NCI-H510A treated with DMSO at 0.1 percent for 48 hours (cell line): ENCODE measurements around the gene CDK5R2.

Experiments
- DNase-seq: peaks from one replicate; lab custom pipeline; 2025; lab: John Stamatoyannopoulos, UW

The CDK5R2 gene

DNA sequence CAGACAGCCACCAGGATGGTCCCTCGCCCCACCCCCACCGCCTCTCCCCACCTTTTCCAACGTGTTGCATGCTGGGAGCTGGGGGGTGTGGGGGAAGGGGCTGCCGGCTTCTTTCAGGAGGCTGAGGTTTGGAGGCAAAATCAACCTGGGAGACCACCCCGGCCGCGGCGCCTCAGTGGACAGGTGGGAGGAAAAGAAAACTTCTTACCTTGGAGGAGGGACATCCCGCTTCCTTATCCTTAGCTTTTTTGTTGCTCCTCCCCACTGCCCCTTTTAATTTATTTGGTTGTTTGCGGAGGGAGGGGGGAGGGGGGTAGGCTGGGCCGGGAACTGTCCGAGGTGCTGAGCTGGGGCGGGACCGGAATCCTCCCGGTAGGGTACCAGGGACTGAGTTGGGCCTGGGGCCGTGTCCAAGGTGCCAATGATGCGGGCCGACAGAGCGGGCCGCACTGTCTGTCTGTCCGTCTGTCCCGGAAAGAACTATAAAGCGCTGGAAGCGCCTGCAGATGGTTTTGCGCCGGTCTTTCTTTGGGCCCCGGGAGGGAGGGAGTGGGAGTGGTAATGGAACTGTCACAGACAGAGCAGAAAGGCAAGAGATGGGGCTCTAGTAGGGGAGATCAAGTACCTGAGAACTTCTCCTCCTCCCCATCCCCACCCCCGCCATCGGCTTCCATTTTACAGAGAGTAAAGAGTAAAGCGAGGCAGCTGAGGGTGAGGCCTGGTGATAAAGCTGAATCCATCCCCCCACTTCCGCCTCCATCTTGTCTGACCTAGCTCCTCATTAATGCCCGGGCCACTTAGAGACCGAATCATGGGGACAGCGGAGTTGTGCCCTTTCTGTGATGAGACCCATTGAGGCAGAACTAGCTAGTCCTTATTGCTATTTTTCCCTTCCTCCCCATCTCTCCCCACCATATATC lies 2.4 kb downstream of the CDK5R2 start:
- DNase-seq, result peak; percentile 71

DNA sequence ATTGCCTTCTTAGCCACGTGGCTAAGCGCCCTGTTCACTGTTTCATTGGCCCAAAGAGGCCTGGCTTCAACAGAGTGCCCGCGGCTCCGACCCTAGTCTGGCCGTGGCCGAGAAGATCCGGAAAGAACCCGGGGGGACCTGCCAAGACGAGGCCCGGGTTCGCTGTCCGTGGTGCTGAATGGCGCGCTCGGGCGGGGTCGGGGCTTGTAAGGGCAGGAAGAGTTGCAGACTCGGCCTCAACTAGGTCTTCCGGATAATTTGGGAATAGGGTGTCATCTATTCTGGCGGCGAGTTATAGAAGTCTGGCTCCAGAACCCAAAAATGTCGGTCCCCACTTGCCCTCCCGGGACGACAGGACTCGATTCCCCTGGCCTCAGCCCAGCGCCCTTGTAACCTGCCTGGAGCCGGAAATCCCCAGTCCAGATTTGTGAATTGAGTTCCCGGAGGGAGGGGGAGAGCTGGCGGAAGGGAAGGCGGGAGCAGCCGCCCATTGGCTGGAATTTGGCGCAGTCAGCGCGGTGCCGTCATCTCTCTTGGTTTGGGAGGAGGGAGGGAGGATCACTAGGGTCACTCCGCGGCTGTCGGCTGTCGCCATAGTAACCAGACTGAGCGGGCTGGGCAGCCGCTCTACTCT lies 3.5 kb downstream of the CDK5R2 start:
- peak; percentile 98 for DNase-seq

DNA sequence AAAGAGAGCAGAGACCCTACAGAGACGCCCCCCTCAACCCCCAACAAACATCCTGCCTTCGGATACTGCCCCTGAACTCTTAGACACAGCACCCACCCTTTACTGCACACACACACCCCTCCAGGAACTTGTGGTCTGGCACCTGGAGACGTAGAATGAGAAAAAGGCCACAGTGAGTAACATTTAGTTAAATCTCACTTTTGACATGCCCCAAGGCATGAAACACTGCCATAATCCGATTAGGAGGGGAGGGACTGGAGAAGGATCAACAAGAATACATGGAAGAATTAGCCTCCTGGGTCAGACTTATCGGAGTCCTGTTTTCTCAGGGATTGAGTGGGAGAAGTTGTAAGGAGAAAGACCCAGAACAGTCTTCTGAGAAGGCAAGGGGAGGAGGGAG lies 4.1 kb downstream of the CDK5R2 start:
- no peak for DNase-seq

DNA sequence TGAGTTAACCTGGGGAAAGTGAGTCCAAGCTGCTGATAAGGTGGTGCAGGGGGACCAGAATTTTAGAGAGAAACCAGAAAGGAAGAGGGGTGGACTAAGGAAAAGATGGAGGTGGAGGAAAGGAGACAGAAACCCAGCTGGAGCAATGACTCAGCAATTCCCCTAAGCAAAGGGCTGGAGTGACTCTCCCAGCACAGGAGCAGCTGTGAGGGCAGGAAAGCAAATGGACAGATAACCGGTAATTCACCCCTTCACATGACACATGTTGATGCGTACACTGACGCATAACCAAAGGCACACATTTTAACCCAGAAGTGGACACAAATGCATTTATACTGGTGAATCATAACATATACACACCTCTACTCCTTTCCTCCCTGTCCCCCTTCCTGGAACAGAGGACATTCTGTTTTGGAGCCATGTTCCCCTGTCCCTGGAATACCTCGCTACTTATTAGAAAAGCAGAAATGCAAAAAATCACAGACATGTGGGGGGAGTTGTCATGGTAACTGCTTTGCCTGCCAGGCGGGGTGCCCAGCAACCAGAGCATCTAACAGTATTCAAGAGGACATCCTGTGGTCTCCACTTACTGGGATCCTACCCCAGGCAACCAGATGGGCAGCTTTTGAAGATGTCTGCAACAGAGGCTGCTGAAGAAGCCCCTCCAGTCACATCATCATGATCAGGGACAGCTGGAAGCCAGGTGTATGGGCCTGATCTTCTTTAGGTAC lies 4.7 kb downstream of the CDK5R2 start:
- peak; percentile 65 for DNase-seq

DNA sequence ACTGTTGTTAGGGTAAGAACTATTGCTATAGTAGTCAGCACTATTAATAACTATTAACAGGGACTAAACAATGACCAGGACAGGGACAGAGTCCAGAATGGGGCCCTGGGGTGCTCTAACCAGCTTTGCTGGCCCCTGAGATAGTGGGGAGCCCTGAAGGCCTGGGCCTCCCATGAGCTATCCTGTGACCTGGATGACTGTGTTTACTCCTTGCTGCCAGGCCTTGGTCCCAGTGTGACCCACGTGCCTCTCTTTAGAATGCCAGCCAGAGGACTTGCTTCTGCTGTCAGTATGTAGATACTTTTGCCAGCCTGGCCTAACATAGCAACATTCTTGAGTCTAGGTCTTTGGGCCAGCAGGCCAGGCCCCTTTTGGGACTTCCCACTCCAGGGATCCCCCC lies 11.4 kb downstream of the CDK5R2 start:
- DNase-seq, result no peak

GRCh38 chr2:218975060-218975777 lies 15.8 kb downstream of the CDK5R2 start:
- no peak for DNase-seq

DNA sequence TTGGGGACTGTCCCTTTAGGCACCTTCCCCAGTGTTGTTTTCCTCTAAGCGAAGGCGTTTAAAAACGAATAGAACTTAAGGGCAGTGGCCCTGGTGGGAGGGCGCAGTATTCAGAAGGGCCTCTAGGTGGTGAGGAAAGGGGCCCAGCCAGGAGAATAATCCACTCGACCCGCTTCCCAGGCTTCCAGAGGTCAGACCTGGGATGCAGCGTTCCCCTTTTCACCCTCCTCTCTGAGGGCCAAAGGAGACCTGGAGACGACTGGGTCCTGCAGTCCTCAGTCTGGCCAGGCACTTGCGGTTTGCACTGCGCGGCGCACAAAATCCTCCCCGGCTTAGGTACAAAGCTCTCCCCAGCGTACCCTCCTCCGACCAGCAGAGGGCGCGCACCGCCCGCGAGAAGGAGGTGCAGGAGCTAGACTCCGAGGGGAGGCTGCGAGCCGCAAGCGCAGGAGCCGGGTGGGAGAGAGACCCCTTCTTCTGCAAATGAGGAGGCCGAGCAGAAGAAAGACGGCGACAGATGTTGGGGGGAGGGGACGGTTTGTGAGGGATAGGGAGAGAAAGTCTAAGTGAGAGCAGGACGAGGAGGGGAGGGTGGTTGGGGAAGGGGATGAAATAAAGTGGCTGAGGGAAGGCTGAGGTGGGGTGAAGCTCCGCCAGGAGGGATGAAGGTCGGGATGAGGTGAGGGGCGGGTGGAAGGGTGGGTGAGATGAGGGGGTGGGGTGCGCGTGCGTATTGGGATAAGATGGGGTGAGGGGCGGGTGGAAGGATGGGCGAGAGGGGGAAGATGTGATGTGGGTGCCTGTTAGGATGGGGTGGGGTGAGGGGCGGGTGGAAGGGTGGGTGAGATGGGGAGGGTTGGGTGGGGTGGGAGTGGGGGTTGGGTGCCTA lies 20.6 kb downstream of the CDK5R2 start:
- peak; percentile 89 for DNase-seq

DNA sequence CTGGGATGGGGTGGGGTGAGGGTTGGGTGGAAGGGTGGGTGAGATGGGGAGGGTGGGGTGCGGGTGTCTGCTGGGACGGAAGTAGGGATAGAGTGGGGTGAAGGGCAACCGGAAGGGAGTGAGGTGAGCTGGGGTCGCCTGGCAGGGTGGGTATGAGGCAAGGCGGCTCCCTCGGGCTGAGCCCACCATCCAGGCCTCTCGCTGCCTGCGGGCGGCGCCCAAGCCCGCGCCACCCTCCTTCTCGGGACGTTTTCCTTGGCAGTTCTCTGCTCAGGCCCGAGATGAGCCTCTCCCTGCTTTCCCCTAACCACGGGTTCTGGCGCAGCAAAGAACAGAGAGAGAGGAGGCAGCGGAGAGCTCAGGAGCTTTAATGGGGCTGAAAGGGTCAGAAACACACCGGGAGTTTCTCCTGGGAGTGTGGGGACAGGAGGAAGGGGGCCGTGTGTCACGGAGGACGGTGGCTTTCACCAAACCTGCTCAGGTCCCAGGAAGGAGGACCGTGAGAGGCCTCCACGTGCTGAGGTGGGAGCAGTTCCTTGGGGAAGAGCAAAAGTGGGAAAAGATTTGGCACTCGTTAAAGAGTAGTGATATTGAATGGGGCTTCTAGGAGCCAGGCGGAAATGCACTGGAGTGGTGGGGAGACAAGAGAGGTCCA lies 21.4 kb downstream of the CDK5R2 start:
- no peak for DNase-seq

DNA sequence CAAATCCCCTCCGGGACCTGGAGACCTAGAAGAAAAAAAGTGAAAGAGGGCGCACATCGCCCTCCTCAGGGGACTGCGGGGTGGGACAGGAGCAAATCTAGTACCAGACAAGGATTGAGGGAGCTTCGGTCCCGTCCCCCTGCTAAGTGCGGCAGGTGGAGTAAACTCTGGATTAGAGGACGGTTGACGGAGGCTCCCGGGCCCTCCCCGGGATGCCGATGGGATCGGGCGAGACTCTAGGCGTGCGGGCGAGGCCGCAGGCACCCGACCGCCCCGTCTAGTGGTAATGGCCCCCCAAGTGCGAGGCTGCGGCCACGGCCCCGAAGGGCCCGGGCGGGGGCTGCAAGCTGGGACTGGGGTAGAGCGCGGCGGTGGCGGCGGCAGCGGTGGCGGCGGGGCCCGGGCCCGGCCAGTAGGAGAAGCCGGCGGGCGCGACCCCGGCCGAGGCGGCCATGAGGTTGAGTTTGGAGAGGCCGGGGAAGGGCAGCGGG lies 22.0 kb downstream of the CDK5R2 start:
- no peak for DNase-seq

DNA sequence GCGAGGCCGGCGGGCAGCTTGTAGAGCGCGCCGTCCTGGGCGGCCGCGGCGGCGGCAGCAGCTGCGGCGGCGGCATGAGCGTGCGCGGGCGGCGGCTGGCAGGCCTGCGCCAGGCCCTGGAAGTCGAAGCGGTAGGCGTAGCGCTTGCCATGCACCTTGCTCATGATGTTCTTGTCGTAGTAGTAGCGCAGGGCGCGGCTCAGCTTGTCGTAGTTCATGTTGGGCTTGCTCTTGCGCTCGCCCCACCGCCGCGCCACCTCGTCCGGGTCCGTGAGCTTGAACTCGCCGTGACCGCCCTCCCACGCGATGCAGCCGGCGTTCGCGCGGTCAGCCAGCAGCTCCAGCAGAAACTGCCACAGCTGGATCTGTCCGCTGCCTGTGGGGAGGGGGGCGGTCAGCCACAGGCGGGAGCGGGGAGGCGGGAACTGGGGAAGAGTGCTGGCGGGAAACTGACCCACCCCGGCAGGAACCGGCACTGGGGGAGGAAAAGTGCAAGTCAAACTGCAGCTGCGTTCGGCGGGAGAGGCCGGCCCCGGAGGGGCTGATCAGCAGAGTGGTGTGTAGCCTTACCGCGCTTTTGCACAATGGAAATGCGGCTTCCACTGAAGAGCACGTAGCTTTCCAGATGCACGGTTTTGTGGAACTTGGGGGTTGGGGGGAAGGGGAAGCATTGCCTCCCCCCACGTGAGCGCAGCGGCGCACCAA lies 22.6 kb downstream of the CDK5R2 start:
- peak; percentile 47 for DNase-seq

DNA sequence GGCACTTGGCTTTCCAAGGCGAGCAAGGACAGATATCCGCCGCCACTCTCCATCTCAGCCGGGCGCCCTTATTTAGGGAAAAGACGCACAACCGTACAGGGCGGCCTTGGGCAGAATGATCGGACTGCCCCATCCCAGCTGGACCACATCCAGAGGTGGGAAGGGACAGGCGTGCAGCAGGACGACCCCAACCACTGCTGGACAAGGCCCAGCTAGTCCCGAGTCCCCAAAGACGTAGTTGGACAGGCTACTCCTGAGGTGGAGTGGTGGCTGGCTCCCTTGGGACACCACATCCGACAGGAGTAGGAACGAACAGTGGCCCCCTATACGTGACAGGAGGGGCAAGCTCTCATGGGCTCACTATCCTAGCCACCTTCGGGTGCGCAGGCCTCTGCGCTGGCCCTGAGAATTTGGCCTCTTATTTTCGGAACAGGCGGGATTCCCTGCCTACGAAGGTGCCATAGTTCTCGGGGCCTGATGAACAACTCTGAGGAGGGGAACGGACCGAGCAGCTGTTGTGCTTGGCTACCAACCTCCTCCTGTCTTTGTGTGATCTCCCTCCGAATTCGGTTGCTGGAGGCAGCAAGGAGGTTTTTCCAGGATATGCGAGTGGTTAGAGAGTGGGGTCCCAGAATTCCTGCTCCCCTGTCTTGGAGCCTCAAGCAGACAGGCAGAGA lies 23.3 kb downstream of the CDK5R2 start:
- no peak for DNase-seq

GRCh38 chr2:218983263-218983933 lies 23.9 kb downstream of the CDK5R2 start:
- no peak for DNase-seq

- no peak for DNase-seq
Observed at GRCh38 chr2:218983934-218984238, 24.4 kb downstream of the CDK5R2 start.

GRCh38 chr2:218984239-218985020 lies 25.0 kb downstream of the CDK5R2 start:
- DNase-seq, result no peak

GRCh38 chr2:218985021-218985324 lies 25.5 kb downstream of the CDK5R2 start, which contains the start of gene FEV:
Gene FEV, minus strand, starts transcription at chr2:218985184. Its CDS starts 109 bp downstream, at chr2:218985075.
- no peak for DNase-seq

DNA sequence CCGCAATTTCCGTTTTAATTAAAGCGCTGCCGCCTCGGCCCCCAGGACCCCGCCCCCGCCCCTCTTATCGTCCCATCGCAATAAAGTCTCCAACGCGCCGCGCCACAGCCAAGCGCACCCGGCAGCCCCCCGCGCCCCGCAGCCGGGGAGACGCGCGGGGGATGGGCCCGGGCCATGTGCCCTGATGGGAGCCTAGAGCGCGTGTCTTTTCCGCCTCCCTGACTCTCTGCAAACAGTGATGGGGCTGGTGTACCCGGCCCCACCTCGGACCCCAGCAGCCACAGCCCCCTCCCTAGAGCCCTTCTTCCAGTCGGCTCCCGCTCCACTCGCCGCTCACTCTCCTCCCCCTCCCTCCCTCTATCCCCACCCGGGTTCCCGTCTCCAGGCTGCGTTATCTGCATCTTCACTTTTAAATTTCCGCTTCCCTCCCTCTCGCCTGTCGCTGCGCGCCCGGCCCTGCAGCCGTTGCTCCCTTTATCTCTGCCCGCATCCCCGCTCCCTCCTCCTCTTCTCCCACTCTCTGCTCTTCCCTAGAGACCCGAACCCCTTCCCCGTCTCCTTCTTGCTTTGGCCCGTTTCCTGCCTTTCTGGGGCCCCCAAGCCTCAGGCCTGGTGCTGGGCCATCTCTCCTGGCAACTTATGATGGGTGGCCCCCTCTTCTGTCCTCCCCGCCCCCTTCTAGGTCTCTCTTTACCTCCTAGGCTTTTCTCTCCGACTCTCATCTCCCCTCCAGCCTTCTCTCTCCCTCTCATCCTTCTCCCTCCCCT lies 26.0 kb downstream of the CDK5R2 start:
- DNase-seq, result no peak

GRCh38 chr2:218986148-218986761 lies 26.8 kb downstream of the CDK5R2 start:
- no peak for DNase-seq
